Lower leg skin (tissue), 4 donors: Measurements from ENCODE around the gene GLP1R. TPM values are rescaled to one million over a fixed set of nuclear protein-coding genes. Genes with fewer than 3 reads are reported as not detected.

Experiments used
- DNase-seq, 2 donors: peaks; one replicate each; pipeline ENCODE4 v3.0.0-alpha.2; 2019; ENCODE audit warnings: low spot score in 2 of 2
- H3K4me3 ChIP-seq: fragments of 200-600 bp; sonication (generic); 2 replicates; pipeline ENCODE4 v1.5.1; 2017; ENCODE audit warnings: mild to moderate bottlenecking, low read depth; ENCODE audit not compliant: poor library complexity, severe bottlenecking
- POLR2A ChIP-seq, 2 donors: fragments of 450-650 bp; IDR thresholded peaks; one replicate each; pipeline ENCODE4 v1.6.1; 2016 to 2017; ENCODE audit warnings: antibody characterized with exemption in 2 of 2, mild to moderate bottlenecking in 1 of 2, moderate library complexity in 1 of 2
- WGBS, 2 donors: methylation state at CpG; one replicate each; pipeline ENCODE4 v1.1.5; 2018; 5-methylcytosine and 5-hydroxymethylcytosine counted together
- intact Hi-C: fragments of 100-400 bp; cut with DNase I; formaldehyde crosslinking; loops from one replicate; pipeline ENCODE4 v1.15.0; 2023; ENCODE audit warnings: low total_unique reads
- total RNA-seq, 4 donors: library from RNA; depleted of rRNA; stranded (reverse); fragments of >200 nt; gene quantifications; one replicate each; pipeline ENCODE4 v1.1.0, GENCODE V29; 2016
- TF ChIP-seq, protein P1 (sequence below), 3 donors: fragments of 450-650 bp; IDR thresholded peaks; one replicate each; pipeline ENCODE4 v1.5.1; 2016; ENCODE audit warnings: antibody characterized with exemption in 3 of 3, mild to moderate bottlenecking in 3 of 3, moderate library complexity in 2 of 3

GLP1R gene
- total RNA-seq, 4 donors from 2014 or later, result 0.10 to 1.3 TPM; not detected in 2

DNA sequence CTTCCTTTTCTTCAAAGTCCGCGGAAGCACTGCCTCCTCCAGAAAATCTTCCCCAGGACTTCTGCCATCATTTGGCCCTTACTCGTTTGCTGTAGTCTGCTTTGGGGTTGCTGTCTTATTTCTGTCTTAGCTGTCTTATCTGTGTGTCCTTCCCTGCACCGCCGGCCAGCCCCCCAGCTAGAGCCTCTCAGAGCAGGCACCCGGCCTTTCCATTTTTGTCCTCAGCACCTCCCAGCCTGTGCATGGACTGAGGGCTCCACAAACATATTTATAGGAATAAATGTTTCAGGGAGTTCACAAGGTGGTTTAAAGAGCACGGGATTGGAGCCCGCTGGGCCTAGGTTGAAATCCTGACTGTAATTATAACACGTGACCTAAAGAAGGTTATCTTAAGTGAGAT is 8.1 kb downstream of the GLP1R start:
- WGBS, 2 donors, result 86 to 87% methylated on average over 9 of the region's 9 CpGs
- H3K4me3 ChIP-seq, result no peak overlapping the region
- TF ChIP-seq, protein P1, sequence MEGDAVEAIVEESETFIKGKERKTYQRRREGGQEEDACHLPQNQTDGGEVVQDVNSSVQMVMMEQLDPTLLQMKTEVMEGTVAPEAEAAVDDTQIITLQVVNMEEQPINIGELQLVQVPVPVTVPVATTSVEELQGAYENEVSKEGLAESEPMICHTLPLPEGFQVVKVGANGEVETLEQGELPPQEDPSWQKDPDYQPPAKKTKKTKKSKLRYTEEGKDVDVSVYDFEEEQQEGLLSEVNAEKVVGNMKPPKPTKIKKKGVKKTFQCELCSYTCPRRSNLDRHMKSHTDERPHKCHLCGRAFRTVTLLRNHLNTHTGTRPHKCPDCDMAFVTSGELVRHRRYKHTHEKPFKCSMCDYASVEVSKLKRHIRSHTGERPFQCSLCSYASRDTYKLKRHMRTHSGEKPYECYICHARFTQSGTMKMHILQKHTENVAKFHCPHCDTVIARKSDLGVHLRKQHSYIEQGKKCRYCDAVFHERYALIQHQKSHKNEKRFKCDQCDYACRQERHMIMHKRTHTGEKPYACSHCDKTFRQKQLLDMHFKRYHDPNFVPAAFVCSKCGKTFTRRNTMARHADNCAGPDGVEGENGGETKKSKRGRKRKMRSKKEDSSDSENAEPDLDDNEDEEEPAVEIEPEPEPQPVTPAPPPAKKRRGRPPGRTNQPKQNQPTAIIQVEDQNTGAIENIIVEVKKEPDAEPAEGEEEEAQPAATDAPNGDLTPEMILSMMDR (IDR thresholded peaks at IDR 0.05), result no peak
- TF ChIP-seq POLR2A (IDR thresholded peaks at IDR 0.05), result no peak
- DNase-seq, result no peak
- intact Hi-C loops, result no loop called here

- no peak for TF ChIP-seq POLR2A (IDR thresholded peaks at IDR 0.05)
- TF ChIP-seq, protein P1 (IDR thresholded peaks at IDR 0.05), result no peak
- no peak for DNase-seq
- WGBS, 2 donors, result 51 to 55% methylated on average over 11 to 13 of the region's 17 CpGs
- intact Hi-C loops, result no loop called here
- H3K4me3 ChIP-seq, result no peak overlapping the region
Observed at GRCh38 chr6:39057251-39058155, 8.9 kb downstream of the GLP1R start.

- no peak for DNase-seq
- H3K4me3 ChIP-seq, result no peak overlapping the region
- TF ChIP-seq, protein P1 (IDR thresholded peaks at IDR 0.05), result no peak
- no peak for TF ChIP-seq POLR2A (IDR thresholded peaks at IDR 0.05)
- 80 to 82% methylated on average over 6 of the region's 6 CpGs for WGBS, 2 donors
- intact Hi-C loops, result no loop called here
Observed at GRCh38 chr6:39058471-39059147, 10.0 kb downstream of the GLP1R start.

- no peak overlapping the region for H3K4me3 ChIP-seq
- no peak for DNase-seq
- intact Hi-C loops, result no loop called here
- TF ChIP-seq, protein P1 (IDR thresholded peaks at IDR 0.05), result no peak
- TF ChIP-seq POLR2A (IDR thresholded peaks at IDR 0.05), result no peak
- WGBS, 2 donors, result 60 to 66% methylated on average over 14 of the region's 14 CpGs
Observed at GRCh38 chr6:39059496-39060310, 11.1 kb downstream of the GLP1R start.

DNA sequence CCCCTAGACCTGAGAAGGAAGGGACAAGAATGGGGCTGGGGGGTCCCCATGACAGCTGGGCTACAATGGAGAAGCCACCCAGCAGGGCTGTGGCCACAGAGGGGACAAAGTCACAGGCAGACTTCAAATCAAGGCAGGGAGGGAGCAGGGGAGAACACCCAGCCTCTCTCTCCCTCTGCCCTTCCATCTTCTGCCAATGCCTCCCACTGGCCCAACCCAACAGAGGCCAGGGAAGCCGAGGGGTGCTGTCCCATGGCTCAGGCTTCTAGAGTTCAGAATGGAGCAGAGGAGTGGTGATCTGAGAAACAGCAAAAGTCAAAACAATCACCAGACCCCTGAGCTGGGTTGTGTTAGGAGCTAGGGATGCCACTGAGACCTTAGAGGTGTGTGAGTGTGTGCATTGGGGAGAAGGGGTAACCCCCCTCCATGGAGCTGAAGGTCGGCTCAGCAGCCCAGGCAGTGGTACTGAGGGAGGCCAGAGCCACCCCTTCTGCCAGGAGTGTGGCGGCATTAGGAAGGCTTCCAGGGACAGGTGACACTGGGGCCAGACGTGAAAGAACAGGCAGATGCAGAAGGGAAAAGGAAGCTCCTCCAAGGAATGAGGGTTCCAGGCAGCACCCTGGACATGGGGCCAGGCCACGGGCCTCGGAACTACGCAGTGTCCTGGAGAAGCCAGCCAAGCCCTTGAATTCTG is 12.0 kb downstream of the GLP1R start:
- 52 to 59% methylated on average over 7 of the region's 7 CpGs for WGBS, 2 donors
- TF ChIP-seq, protein P1 (IDR thresholded peaks at IDR 0.05), result no peak
- TF ChIP-seq POLR2A (IDR thresholded peaks at IDR 0.05), result no peak
- no peak for DNase-seq
- no peak overlapping the region for H3K4me3 ChIP-seq
- intact Hi-C loops, result no loop called here
